Lung (tissue), 12 donors: Measurements from ENCODE around the gene SLC66A3. TPM values are rescaled to one million over a fixed set of nuclear protein-coding genes. Genes with fewer than 3 reads are reported as not detected.

ENCODE experiments used
- ATAC-seq: fragments of 200-7000 bp; cut with Tn5 transposase; one replicate; pipeline ENCODE4 v1.9.1; 2020; ENCODE audit warnings: moderate number of reproducible peaks; ENCODE audit not compliant: insufficient read depth, low FRiP score
- DNase-seq, 3 donors: peaks; one replicate each; pipeline ENCODE4 v3.0.0-alpha.2; 2013 to 2017
- H3K27ac ChIP-seq, 2 donors: one replicate each; pipeline ENCODE4 v1.5.1; 2013; ENCODE audit warnings: mild to moderate bottlenecking in 2 of 2, moderate library complexity in 2 of 2, control low read depth in 1 of 2, inconsistent platforms in 1 of 2, low read depth in 1 of 2, low read length in 1 of 2
- H3K27me3 ChIP-seq, 3 donors: one replicate each; pipeline ENCODE4 v1.5.1; 2013; ENCODE audit warnings: low read length in 2 of 3; ENCODE audit not compliant: control insufficient read depth in 3 of 3, insufficient read depth in 3 of 3
- H3K36me3 ChIP-seq, 4 donors: one replicate each; pipeline ENCODE4 v1.5.1; 2013; ENCODE audit warnings: low read length in 4 of 4, mild to moderate bottlenecking in 1 of 4, moderate library complexity in 1 of 4; ENCODE audit not compliant: control insufficient read depth in 4 of 4, insufficient read depth in 4 of 4
- H3K4me1 ChIP-seq, 5 donors: one replicate each; pipeline ENCODE4 v1.5.1; 2013; ENCODE audit warnings: low read length in 5 of 5, mild to moderate bottlenecking in 2 of 5, moderate library complexity in 1 of 5; ENCODE audit not compliant: control insufficient read depth in 5 of 5, insufficient read depth in 5 of 5
- H3K4me3 ChIP-seq: one replicate; pipeline ENCODE4 v1.5.1; 2013; ENCODE audit warnings: mild to moderate bottlenecking, control low read depth, moderate library complexity
- H3K9ac ChIP-seq, 2 donors: one replicate each; pipeline ENCODE4 v1.5.1; 2013; ENCODE audit warnings: low read length in 2 of 2, control low read depth in 1 of 2; ENCODE audit not compliant: insufficient read depth in 1 of 2
- H3K9me3 ChIP-seq, 4 donors: one replicate each; pipeline ENCODE4 v1.5.1; 2013; ENCODE audit warnings: low read length in 3 of 4, mild to moderate bottlenecking in 1 of 4, moderate library complexity in 1 of 4; ENCODE audit not compliant: control insufficient read depth in 4 of 4, insufficient read depth in 3 of 4
- CTCF ChIP-seq: IDR thresholded peaks from 2 replicates; pipeline ENCODE4 v1.5.1; 2012; ENCODE audit warnings: mild to moderate bottlenecking; ENCODE audit errors: control extremely low read depth, extremely low read depth
- WGBS, 2 donors: extraction: QIAGEN DNeasy Blood & Tissue Kit; methylation state at CpG; one replicate each; pipeline ENCODE4 v1.1.7; 2013; 5-methylcytosine and 5-hydroxymethylcytosine counted together
- polyA plus RNA-seq, 2 donors: library from polyadenylated mRNA; stranded (reverse); fragments of 200-250 nt; gene quantifications; one replicate each; pipeline ENCODE4 v1.2.1, GENCODE V29; 2013
- total RNA-seq, 2 donors: library from RNA; depleted of rRNA in 1 of 2; stranded (reverse); fragments of >200 nt in 1 of 2; gene quantifications; one replicate each; pipeline ENCODE4 v1.2.1, GENCODE V29; 2014 to 2021
- donor health status: control.
- donor health status: control.
- donor health status: Bipolar disorder and iron deficiency.
- donor health status: healthy.
- donor health status: DM: yes; HTN: yes; CAD: no.

SLC66A3 gene
- total and polyA plus RNA-seq, 4 donors: 17.6 to 27.4 (median 22.3) TPM

GRCh38 chr2:11180653-11181052, 25.4 kb downstream of the SLC66A3 start:
- no peak for ATAC-seq

GRCh38 chr2:11182951-11183350, 27.7 kb downstream of the SLC66A3 start:
- Histone ChIP-seq H3K27ac (no peak overlapping the region), H3K27me3 (no peaks in the 10 kb centered on the region), H3K4me1 (peaks cover 0 to 2% (median 0%) of the 10 kb centered on the region in 5 donors), H3K9me3 (no peaks in the 10 kb centered on the region), H3K9ac (no peak overlapping the region), H3K36me3 (peaks cover 9 to 25% (median 10%) of the 10 kb centered on the region in 4 donors), H3K4me3 (no peak overlapping the region)
- ATAC-seq (no peak), DNase-seq (no peak)
- no peak for TF ChIP-seq CTCF
- WGBS, 2 donors: 91 to 99% methylated on average over 2 of the region's 2 CpGs

More at GRCh38 chr2:11180653-11181052, 25.4 kb downstream of the SLC66A3 start:
- DNase-seq: no peak
- peaks cover 4 to 17% (median 9%) of the 10 kb centered on the region in 4 donors for H3K36me3 ChIP-seq
- WGBS, 2 donors: 87 to 89% methylated on average over 6 of the region's 6 CpGs
- no peaks in the 10 kb centered on the region for H3K27me3 ChIP-seq
- H3K27ac ChIP-seq: no peak overlapping the region
- H3K4me3 ChIP-seq: no peak overlapping the region
- no peak overlapping the region for H3K9ac ChIP-seq
- H3K4me1 ChIP-seq: peaks cover 0 to 4% (median 0%) of the 10 kb centered on the region in 5 donors
- H3K9me3 ChIP-seq: no peaks in the 10 kb centered on the region
- TF ChIP-seq CTCF: no peak

GRCh38 chr2:11186145-11186544, 30.9 kb downstream of the SLC66A3 start:
- ATAC-seq: no peak
- Histone ChIP-seq H3K9ac (no peak overlapping the region), H3K4me3 (no peak overlapping the region), H3K4me1 (no peaks in the 10 kb centered on the region), H3K27me3 (no peaks in the 10 kb centered on the region), H3K27ac (no peak overlapping the region), H3K36me3 (peaks cover 7 to 27% (median 14%) of the 10 kb centered on the region in 4 donors), H3K9me3 (no peaks in the 10 kb centered on the region)
- no peak for TF ChIP-seq CTCF
- DNase-seq: no peak
- WGBS, 2 donors: 95 to 98% methylated on average over 6 of the region's 6 CpGs

GRCh38 chr2:11187083-11187619, 31.9 kb downstream of the SLC66A3 start:
- TF ChIP-seq CTCF: no peak
- no peak overlapping the region for H3K4me3 ChIP-seq
- H3K9me3 ChIP-seq: no peaks in the 10 kb centered on the region
- no peak for DNase-seq
- 87 to 91% methylated on average over 7 of the region's 7 CpGs for WGBS, 2 donors
- ATAC-seq: no peak
- H3K27me3 ChIP-seq: no peaks in the 10 kb centered on the region
- H3K27ac ChIP-seq: no peak overlapping the region
- no peaks in the 10 kb centered on the region for H3K4me1 ChIP-seq
- H3K36me3 ChIP-seq: peaks cover 5 to 26% (median 12%) of the 10 kb centered on the region in 4 donors
- no peak overlapping the region for H3K9ac ChIP-seq
